HG03469 (cell line): Measurements from ENCODE around the gene NSL1.
A peak's percentile ranks its signal among the peaks of the same experiment; 100 is the strongest.

Experiments
- ATAC-seq: cut with Tn5 transposase; IDR thresholded peaks from one replicate; pipeline ENCODE4 v1.9.1; 2021; ENCODE audit warnings: mild to moderate bottlenecking, moderate library complexity, moderate number of reproducible peaks; ENCODE audit not compliant: unreplicated experiment

NSL1 gene, protein sequence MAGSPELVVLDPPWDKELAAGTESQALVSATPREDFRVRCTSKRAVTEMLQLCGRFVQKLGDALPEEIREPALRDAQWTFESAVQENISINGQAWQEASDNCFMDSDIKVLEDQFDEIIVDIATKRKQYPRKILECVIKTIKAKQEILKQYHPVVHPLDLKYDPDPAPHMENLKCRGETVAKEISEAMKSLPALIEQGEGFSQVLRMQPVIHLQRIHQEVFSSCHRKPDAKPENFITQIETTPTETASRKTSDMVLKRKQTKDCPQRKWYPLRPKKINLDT

GRCh38 chr1:212791676-212792395 lies at the start of gene NSL1, which contains the start of gene TATDN3:
NSL1 (minus strand) TSS chr1:212791777; CDS start chr1:212791763, 14 bp downstream.
TATDN3 (plus strand) TSS chr1:212791894; CDS start chr1:212791922, 28 bp downstream.
- ATAC-seq: peak; percentile 40

DNA sequence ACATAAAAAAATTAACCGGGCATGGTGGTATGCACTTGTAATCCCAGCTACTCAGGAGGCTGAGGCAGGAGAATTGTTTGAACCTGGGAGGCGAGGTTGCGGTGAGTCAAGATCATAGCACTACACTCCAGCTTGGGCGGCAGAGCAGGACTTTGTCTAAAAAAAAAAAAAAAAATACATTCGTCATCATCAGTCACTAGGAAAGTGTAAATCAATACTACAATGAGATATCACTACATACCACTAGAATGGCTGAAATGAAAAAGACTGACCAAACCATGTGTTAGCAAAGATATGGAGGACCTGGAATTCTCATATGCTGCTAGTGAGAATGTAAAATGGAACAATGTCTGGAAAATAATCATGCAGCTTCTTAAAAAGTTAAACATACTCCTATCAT lies 46.6 kb upstream of the NSL1 start:
- ATAC-seq: no peak

DNA sequence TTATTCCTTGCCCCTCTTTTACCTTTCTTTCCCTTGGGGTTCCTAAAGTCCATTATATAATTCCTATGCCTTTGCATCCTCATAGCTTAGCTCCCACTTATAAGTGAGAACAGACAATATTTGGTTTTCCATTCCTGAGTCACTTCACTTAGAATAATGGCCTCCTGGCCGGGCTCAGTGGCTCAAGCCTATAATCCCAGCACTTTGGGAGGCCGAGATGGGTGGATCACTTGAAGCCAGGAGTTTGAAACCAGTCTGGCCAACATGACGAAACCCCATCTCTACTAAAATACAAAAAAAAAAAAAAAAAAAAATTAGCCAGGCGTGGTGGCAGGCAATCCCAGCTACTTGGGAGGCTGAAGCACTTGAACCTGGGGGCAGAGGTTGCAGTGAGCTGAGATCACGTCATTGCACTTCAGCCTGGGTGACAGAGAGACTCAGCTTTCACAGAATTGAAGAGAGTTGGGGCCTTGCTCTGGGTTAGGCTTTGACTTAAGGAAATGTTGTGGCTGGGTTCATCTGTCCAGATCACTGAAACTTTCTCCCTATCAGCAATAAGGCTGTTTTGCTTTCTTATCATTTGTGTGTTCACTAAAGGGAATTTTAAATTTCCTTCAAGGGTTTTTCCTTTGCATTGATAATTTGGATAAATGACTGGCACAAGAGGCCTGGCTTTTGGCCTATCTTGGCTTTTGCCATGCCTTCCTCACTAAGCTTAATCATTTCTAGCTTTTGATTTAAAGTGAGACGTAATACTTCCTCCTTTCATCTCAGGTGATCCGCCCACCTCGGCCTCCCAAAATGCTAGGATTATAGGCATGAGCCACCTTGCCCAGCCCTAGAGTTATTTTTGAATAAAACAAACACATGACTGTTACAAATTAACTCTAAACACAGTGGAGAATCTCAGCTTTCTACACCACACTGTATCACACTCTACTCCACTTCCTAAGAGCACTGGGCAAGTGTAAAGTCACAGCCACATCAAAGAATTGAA lies 41.9 kb upstream of the NSL1 start:
- ATAC-seq: peak; percentile 81

DNA sequence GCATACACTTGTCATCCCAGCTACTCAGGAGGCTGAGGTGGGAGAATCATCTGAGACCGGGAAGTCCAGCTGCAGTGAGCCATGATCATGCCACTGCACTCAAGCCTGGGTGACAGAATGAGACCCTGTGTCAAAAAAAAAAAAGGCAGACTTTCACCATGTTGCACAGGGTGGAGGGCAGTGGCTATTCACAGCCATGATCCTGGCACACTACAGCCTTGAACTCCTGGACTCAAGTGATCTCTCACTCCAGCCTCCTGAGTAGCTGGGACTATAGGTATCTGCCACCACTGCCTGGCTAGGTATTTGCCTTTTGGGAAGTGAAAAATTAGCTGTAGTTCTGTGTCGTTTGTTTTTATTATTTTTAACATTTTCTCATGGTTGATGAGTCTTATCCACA lies 36.8 kb upstream of the NSL1 start:
- ATAC-seq: no peak

GRCh38 chr1:212827831-212828278 lies 36.3 kb upstream of the NSL1 start:
- ATAC-seq: no peak

- no peak for ATAC-seq
These were observed 35.7 kb upstream of the NSL1 start for GRCh38 chr1:212827171-212827776.

GRCh38 chr1:212825798-212826452 lies 34.3 kb upstream of the NSL1 start:
- ATAC-seq: no peak

GRCh38 chr1:212824201-212824600 lies 32.6 kb upstream of the NSL1 start:
- ATAC-seq: no peak

GRCh38 chr1:212822956-212823355 lies 31.4 kb upstream of the NSL1 start:
- ATAC-seq: no peak

DNA sequence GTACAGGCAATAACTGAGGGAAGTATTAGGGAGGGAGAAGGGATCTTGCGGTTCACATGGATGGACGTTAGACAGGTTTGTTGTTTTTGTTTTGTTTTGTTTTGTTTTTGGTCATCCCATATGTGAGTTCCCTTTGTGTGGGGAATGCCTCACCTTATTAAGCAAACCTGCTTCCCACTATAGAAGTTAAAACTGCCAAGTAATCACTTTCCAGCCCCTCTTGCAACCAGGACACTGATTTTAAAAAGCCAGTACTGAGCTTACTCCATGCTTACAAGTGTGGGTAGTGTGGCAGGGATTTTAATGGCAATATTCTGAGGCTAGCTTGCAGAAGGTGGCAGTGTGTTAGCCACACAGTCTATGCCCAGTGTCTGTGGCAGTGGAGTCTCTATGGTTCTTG lies 29.4 kb upstream of the NSL1 start:
- no peak for ATAC-seq

DNA sequence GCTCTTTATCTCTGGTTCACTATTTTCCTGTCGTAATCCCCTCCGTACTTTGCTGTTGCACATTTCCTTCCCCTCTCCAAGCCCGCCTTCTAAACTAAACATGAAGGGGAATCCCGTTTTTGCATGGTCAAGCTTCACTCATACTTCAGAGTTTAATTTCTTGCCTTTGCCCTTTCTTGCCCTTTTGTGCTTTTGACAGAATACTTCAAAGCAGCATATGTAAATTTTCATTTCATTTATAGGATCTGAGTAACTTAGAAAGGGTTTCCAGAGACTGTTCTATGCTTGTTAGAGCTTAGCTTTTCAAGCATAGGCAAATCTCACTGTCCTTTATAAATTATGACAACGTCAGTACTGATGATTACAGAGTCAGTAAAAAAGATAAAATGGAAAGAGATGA lies 28.1 kb upstream of the NSL1 start:
- ATAC-seq: peak; percentile 59

GRCh38 chr1:212816567-212817278 lies 25.1 kb upstream of the NSL1 start:
- ATAC-seq: no peak

- ATAC-seq: no peak
These were observed 23.2 kb upstream of the NSL1 start for GRCh38 chr1:212814537-212815334.

DNA sequence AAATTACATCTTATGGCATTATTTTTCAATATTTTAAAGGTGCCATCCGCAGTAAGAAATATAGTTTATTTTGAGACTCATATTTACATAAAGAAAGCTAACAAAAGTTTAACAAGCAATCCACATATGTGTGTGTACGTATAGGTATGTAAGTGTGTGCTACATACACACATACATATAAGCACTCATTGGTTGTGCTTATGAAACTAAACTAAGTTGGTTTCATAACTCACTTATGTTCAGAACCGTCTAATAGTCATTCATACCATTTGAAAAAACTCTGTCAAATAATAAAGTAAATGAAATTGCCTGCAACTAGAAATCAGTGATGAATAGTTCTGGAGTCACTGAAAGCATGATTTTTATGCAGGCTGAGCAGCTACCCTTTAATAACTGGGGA lies 14.2 kb upstream of the NSL1 start:
- ATAC-seq: no peak

DNA sequence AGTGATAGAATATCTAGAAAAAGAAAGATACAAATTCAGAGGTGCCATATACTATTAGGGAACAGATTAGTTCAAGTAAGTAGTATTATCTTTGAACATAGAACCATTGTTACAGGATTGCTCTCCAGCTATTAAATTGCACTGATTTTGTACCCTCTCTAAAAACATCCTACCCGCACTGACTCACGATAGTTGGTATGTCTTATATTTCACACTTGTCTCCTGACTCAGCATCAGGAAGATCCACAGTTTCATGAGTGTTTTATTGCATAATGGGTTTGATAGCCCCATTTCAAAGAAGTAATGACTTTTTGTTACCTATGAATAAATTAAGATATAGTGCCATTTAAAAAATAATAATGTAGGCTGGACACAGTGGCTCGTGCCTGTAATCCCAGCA lies 6.1 kb upstream of the NSL1 start:
- no peak for ATAC-seq

- ATAC-seq: peak; percentile 73
These were observed 3.0 kb upstream of the NSL1 start for GRCh38 chr1:212794561-212795014.

- no peak for ATAC-seq
These were observed 875 bp upstream of the NSL1 start for GRCh38 chr1:212792396-212792908.

GRCh38 chr1:212791261-212791675 lies 309 bp downstream of the NSL1 start:
- ATAC-seq: peak; percentile 12
